Ovary (tissue), 9 donors: ENCODE data around the gene BMPER. TPM values are rescaled to one million over a fixed set of nuclear protein-coding genes. Genes with fewer than 3 reads are reported as not detected.

ENCODE experiments used
- DNase-seq, 5 donors: peaks; one replicate each; pipeline ENCODE4 v3.0.0-alpha.2; 2019 to 2020
- H3K27ac ChIP-seq, 2 donors: fragments of 200-600 bp; one replicate each; pipeline versions ENCODE4 v1.5.1 to v1.8.0; 2019 to 2022
- H3K27me3 ChIP-seq: fragments of 200-600 bp; one replicate; pipeline ENCODE4 v1.8.0; 2022
- H3K36me3 ChIP-seq: fragments of 200-600 bp; sonication (generic); one replicate; pipeline ENCODE4 v1.5.1; 2019
- H3K4me1 ChIP-seq: one replicate; pipeline ENCODE4 v1.8.1; 2013; ENCODE audit warnings: mild to moderate bottlenecking, moderate library complexity; ENCODE audit not compliant: insufficient read depth
- H3K4me3 ChIP-seq: fragments of 200-600 bp; sonication (generic); one replicate; pipeline ENCODE4 v1.5.1; 2017
- H3K9me3 ChIP-seq, 2 donors: fragments of 200-600 bp in 1 of 2; sonication (generic) in 1 of 2; one replicate each; pipeline versions ENCODE4 v1.5.1 to v1.8.1; 2013 to 2019; ENCODE audit warnings: mild to moderate bottlenecking in 1 of 2, moderate library complexity in 1 of 2
- CTCF ChIP-seq, 3 donors: fragments of 450-650 bp in 2 of 3; fragments of 200-600 bp in 1 of 3; IDR thresholded peaks; one replicate each; pipeline versions ENCODE4 v1.5.1 to v1.8.0; 2016 to 2022; ENCODE audit warnings: antibody characterized with exemption in 3 of 3, mild to moderate bottlenecking in 1 of 3
- EP300 ChIP-seq: sonication (generic); formaldehyde crosslinking; IDR thresholded peaks from one replicate; pipeline ENCODE4 v1.6.1; 2017; ENCODE audit warnings: antibody characterized with exemption
- POLR2A ChIP-seq: fragments of 450-650 bp; IDR thresholded peaks from one replicate; pipeline ENCODE4 v1.6.1; 2017; ENCODE audit warnings: antibody characterized with exemption, mild to moderate bottlenecking, moderate library complexity
- WGBS, 3 donors: extraction: QIAGEN DNeasy Blood & Tissue Kit in 1 of 3; methylation state at CpG; one replicate each; pipeline versions ENCODE4 v1.1.5 to v1.1.7; 2013 to 2017; 5-methylcytosine and 5-hydroxymethylcytosine counted together
- intact Hi-C, 4 donors: fragments of 100-400 bp; cut with DNase I; formaldehyde crosslinking; loops; one replicate each; pipeline versions ENCODE4 v1.11.0 to v1.15.1; 2022 to 2023
- polyA plus RNA-seq, 2 donors: library from polyadenylated mRNA; stranded (reverse); fragments of 200-250 nt in 1 of 2; fragments of 350-450 nt in 1 of 2; fragmentation: Illumina TruSeq in 1 of 2; extraction: RNeasy Lipid Tissue Mini Kit (QIAGEN cat#74804) in 1 of 2; gene quantifications; one replicate each; pipeline ENCODE4 v1.2.3, GENCODE V29; 2013 to 2014
- total RNA-seq, 7 donors: library from RNA; depleted of rRNA in 2 of 7; stranded (reverse); fragments of >200 nt in 2 of 7; fragmentation: NEBNext Ultra II Directional in 3 of 7; extraction: Animal tissue kit (Norgen Biotek cat#: 25700) in 3 of 7; gene quantifications; one replicate each; pipeline versions ENCODE4 v1.1.0 to v1.2.4, GENCODE V29; 2016 to 2023
- donor health status: DM: no; HTN: no; CAD: no; lungs with moderate emphysema.
- donor health status: DM: no; HTN: no; CAD: no.
- donor health status: Bipolar disorder and iron deficiency.
- donor health status: DM: yes; HTN: yes; CAD: no.
- donor health status: DM: no; HTN: no; CAD: no.
- donor health status: DM: yes; HTN: yes; CAD: no.

Gene BMPER
- total and polyA plus RNA-seq, 9 donors, result 2.9 to 15.3 (median 5.4) TPM

DNA sequence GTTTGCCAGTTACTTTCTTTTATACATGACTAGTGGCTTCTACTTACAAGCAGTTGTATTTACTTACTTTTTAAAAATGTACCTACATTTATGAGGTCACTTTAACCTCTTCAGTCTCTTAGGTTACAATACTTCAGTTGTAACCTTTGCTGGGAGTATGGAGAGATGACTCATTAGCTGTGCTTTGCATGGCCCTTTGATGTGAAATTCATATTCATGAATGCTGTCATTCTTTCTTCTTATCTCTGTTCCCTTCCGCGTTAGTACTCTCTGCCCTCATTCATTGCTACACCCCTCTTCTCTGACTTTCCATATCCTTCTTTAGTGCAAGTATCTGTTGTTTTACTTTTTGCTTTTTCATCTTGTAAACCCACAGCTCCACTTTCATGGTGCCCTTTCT is 164.3 kb downstream of the BMPER start:
- no peak for DNase-seq
- no peaks in the 10 kb centered on the region for H3K27me3 ChIP-seq
- no peak for TF ChIP-seq EP300
- TF ChIP-seq POLR2A, result no peak
- H3K4me3 ChIP-seq, result no peak overlapping the region
- intact Hi-C loops, result no loop called here
- no peaks in the 10 kb centered on the region for H3K36me3 ChIP-seq
- no peaks in the 10 kb centered on the region for H3K9me3 ChIP-seq
- WGBS, 3 donors, result 9 to 35% (median 26%) methylated on average over 2 of the region's 2 CpGs
- peaks cover 7% of the 10 kb centered on the region for H3K4me1 ChIP-seq
- H3K27ac ChIP-seq, result no peak overlapping the region

DNA sequence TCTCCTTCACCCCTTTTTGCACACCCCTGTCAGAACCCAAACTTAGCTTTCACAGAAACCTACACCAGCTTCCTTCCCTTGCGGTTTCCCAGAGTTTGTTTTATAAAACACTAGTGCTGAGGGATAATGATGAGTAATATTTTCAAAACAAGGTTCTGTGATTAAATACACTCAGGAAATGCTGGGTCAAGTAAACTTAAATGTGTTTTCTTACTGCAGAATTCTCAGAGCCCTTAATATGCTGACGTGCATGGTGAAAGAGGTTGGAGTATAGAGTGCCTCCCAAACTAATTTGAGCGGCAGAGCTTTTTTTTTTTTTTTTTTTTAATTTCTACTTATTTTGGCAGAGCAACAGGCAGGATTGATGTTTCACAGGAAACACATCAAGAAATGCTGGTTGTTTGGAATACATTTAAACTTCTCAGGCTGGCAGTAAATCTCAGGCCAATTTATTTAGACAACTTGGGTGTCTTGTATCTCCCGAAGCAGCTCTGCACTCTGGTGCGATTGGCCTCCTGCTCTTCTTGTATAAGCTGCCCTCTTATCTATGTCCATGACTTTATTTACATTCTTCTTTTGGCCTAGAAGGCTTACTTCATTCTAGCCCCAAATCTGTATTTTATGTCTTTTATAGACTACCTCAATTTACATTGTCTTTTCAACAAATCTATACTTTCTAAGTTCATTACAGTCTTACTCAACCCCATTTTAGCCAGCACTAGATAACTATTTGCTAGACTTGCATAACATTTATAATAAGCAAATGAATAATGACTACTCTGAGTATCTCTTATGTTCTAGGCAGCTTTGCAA is 165.4 kb downstream of the BMPER start:
- peaks cover 7% of the 10 kb centered on the region for H3K4me1 ChIP-seq
- no peaks in the 10 kb centered on the region for H3K9me3 ChIP-seq
- H3K4me3 ChIP-seq, result no peak overlapping the region
- intact Hi-C loops, result no loop called here
- H3K27ac ChIP-seq, result no peak overlapping the region
- no peak for DNase-seq
- no peaks in the 10 kb centered on the region for H3K27me3 ChIP-seq
- WGBS, 3 donors, result 5 to 12% (median 6%) methylated on average over 5 of the region's 5 CpGs
- TF ChIP-seq EP300 (no peak), CTCF (IDR thresholded peaks at IDR 0.05) (no peak), POLR2A (no peak)
- no peaks in the 10 kb centered on the region for H3K36me3 ChIP-seq

DNA sequence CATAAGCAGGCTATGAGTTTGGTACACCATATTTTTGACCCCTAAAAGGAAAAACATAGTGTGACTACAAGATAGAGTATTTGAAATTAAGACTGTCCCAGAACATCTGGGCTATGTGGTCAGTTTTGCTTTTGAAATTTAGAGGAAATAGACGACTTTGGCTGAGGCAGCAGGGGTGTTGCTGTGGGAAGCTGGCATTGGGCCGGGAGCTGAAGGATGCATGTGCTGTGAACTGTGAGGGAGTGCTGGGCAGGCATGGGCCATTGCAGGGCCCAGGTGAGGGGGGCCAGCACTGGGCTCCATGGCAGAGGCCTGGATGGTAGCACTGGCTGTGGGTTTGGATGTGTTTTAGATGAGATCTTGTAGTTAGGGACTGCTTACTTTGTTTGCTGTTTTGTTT is 168.3 kb downstream of the BMPER start:
- intact Hi-C loops, result no loop called here
- WGBS, 3 donors, result 9 to 27% (median 27%) methylated on average over 2 of the region's 2 CpGs
- Histone ChIP-seq H3K4me3 (no peak overlapping the region), H3K4me1 (peaks cover 5% of the 10 kb centered on the region), H3K36me3 (no peaks in the 10 kb centered on the region), H3K27me3 (no peaks in the 10 kb centered on the region), H3K9me3 (no peaks in the 10 kb centered on the region), H3K27ac (no peak overlapping the region)
- TF ChIP-seq CTCF (IDR thresholded peaks at IDR 0.05) (no peak), POLR2A (no peak)
- peak; percentile 46 to 80 (median 65) for DNase-seq

DNA sequence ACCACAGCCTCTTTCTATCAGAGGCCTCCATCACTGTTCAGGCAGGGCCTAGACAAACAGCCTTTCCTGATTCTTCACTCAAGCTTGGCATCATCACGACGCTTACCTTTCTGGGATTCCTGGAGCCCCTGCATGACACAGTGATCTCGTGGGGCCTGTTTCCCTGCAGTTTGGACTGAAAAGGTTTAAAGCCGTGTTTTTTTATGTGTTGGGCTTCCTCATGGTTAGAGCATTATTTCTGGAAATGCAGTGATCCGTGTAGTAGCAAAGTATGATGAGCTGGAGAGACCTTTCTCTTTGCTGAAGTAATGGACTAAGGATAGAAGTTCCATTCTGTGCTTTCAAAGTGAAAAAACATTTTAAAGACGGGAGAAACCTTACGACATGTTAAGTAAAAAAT is 169.1 kb downstream of the BMPER start:
- no peaks in the 10 kb centered on the region for H3K36me3 ChIP-seq

More for the DNA sequence above, 169.1 kb downstream of the BMPER start:
- Histone ChIP-seq H3K4me3 (no peak overlapping the region), H3K4me1 (peaks cover 10% of the 10 kb centered on the region), H3K27me3 (no peaks in the 10 kb centered on the region), H3K27ac (no peak overlapping the region), H3K9me3 (no peaks in the 10 kb centered on the region)
- DNase-seq, result no peak
- 78 to 79% (median 79%) methylated on average over 7 of the region's 7 CpGs for WGBS, 3 donors
- intact Hi-C loops, result no loop called here
- TF ChIP-seq CTCF (IDR thresholded peaks at IDR 0.05) (no peak), EP300 (no peak), POLR2A (no peak)
